Keratinocyte (primary cell): Measurements from ENCODE around the gene ACACB. TPM values are rescaled to one million over a fixed set of nuclear protein-coding genes. Genes with fewer than 3 reads are reported as not detected.

Source experiments
- DNase-seq: peaks from one replicate; pipeline ENCODE4 v3.0.0-alpha.2; 2011; ENCODE audit warnings: low read depth, missing footprints, low spot score
- FAIRE-seq: peaks from 2 replicates; lab custom pipeline; 2011; peaks lifted over from hg19 to GRCh38; lab: Jason Lieb, UNC
- H2AFZ ChIP-seq: 2 replicates; pipeline ENCODE4 v1.6.0; 2012; ENCODE audit warnings: low read length, control low read depth, inconsistent platforms; ENCODE audit not compliant: control insufficient read depth
- H3K27ac ChIP-seq: 2 replicates; pipeline ENCODE4 v1.5.1; 2011; ENCODE audit warnings: low read length; ENCODE audit not compliant: control insufficient read depth, insufficient read depth
- H3K27me3 ChIP-seq: 3 replicates; pipeline ENCODE4 v1.6.0; 2011; ENCODE audit warnings: low read length; ENCODE audit not compliant: control insufficient read depth, insufficient read depth; ENCODE audit errors: extremely low read depth
- H3K36me3 ChIP-seq, 2 experiments: 2 replicates in 1 of 2; 3 replicates in 1 of 2; pipeline ENCODE4 v1.5.1; 2011; ENCODE audit warnings: low read length in 2 of 2, mild to moderate bottlenecking in 1 of 2; ENCODE audit not compliant: control insufficient read depth in 2 of 2, insufficient read depth in 2 of 2; ENCODE audit errors: extremely low read depth in 1 of 2
- H3K4me1 ChIP-seq: 3 replicates; pipeline ENCODE4 v1.5.1; 2011; ENCODE audit warnings: low read length; ENCODE audit not compliant: control insufficient read depth, insufficient read depth; ENCODE audit errors: extremely low read depth
- H3K4me2 ChIP-seq: 3 replicates; pipeline ENCODE4 v1.6.0; 2011; ENCODE audit warnings: low read depth, low read length; ENCODE audit not compliant: control insufficient read depth, insufficient read depth; ENCODE audit errors: extremely low read depth
- H3K4me3 ChIP-seq, 3 experiments: fragments of 200-600 bp in 1 of 3; sonication (generic) in 1 of 3; 2 replicates in 2 of 3; 3 replicates in 1 of 3; pipeline ENCODE4 v1.5.1; 2011 to 2016; ENCODE audit warnings: low read length in 3 of 3, mild to moderate bottlenecking in 3 of 3, control low read depth in 2 of 3, inconsistent platforms in 1 of 3, low read depth in 1 of 3, mixed read lengths in 1 of 3, mixed run types in 1 of 3, moderate library complexity in 1 of 3; ENCODE audit not compliant: control insufficient read depth in 2 of 3, insufficient read depth in 2 of 3; ENCODE audit errors: extremely low read depth in 1 of 3
- H3K79me2 ChIP-seq: 2 replicates; pipeline ENCODE4 v1.6.0; 2012; ENCODE audit warnings: low read length; ENCODE audit not compliant: control insufficient read depth, insufficient read depth
- H3K9ac ChIP-seq: 3 replicates; pipeline ENCODE4 v1.6.0; 2011; ENCODE audit warnings: low read length; ENCODE audit not compliant: control insufficient read depth, insufficient read depth; ENCODE audit errors: extremely low read depth
- H3K9me1 ChIP-seq: 3 replicates; pipeline ENCODE4 v1.6.0; 2011; ENCODE audit warnings: low read length; ENCODE audit not compliant: control insufficient read depth, insufficient read depth; ENCODE audit errors: extremely low read depth
- H3K9me3 ChIP-seq: 2 replicates; pipeline ENCODE4 v1.5.1; 2012; ENCODE audit warnings: low read depth, low read length; ENCODE audit not compliant: control insufficient read depth
- H4K20me1 ChIP-seq: 3 replicates; pipeline ENCODE4 v1.6.0; 2011; ENCODE audit warnings: low read length; ENCODE audit not compliant: control insufficient read depth, insufficient read depth; ENCODE audit errors: extremely low read depth
- EZH2 ChIP-seq: IDR thresholded peaks from one replicate; pipeline ENCODE4 v1.6.1; 2012; ENCODE audit warnings: inconsistent platforms, mild to moderate bottlenecking, low read length, moderate library complexity
- dilution Hi-C: fragments of 300-500 bp; cut with MboI; formaldehyde crosslinking; loops from one replicate; pipeline ENCODE4 v1.7.0; 2020; ENCODE audit warnings: low sequenced_read_pairs; ENCODE audit not compliant: extremely low pct_ligation_motif_present
- polyA plus RNA-seq, 5 experiments: library from polyadenylated mRNA; depleted of rRNA in 3 of 5; stranded (reverse) in 3 of 5; stranded (forward) in 1 of 5; unstranded in 1 of 5; fragments of >200 nt; gene quantifications; 1 replicate in 1 of 5; 2 replicates in 3 of 5; 3 replicates in 1 of 5; pipeline versions ENCODE4 v1.2.1 to v1.2.3, GENCODE V29; 2011 to 2012; ENCODE audit warnings: missing spikeins in 2 of 5, low read depth in 1 of 5, low replicate concordance in 1 of 5
- TF ChIP-seq, protein P1 (sequence below), 3 experiments: IDR thresholded peaks in 1 of 3; conservative IDR thresholded peaks in 1 of 3; optimal IDR thresholded peaks in 1 of 3; 2 replicates in 2 of 3; 3 replicates in 1 of 3; pipeline versions ENCODE3 to v1.5.1; 2011; ENCODE audit warnings: low read length in 3 of 3, mild to moderate bottlenecking in 3 of 3, moderate library complexity in 2 of 3, control low read depth in 1 of 3, inconsistent platforms in 1 of 3; ENCODE audit not compliant: insufficient read depth in 2 of 3; ENCODE audit errors: extremely low read depth in 1 of 3

ACACB gene
- polyA plus RNA-seq, 1 donor (not counting 4 experiments of a cell fraction or from before 2014, with no cell fraction given), result 1.3 TPM

DNA sequence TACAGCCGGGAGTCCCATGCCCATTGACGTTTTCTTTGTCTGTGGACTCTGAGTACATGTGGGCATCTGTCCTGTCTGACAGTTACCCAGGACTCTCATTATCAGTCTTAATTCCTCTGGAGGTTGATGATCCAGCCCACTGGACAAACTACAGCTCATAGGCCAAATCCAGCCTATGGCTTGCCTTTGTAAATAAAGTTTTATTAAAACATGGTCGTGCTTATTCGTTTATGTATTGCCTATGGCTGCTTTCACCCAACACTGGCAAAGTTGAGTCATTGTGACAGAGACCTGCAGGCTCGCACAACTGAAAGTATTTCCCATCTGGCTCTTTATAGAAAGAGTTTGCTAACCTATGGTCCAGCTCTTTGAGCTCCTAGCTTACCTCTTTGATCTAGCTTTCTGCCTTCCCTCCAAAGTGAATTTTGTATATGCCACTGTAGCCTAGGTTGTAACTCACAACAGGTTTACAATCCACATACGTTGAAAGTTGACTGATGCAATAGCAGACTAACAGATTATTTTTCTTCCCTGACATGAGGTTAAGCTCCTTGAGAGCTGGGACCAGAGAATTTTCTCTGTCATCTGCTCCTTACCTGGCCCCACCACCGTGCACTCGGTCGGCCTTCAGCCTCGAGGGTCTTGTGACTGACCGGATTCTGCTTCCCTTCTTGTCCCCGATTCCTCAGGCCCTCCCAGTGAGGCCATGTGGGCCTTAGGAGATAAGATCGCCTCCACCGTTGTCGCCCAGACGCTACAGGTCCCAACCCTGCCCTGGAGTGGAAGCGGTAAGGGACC lies 57.3 kb downstream of the ACACB start:
- no peaks in the 10 kb centered on the region for H3K9me3 ChIP-seq
- dilution Hi-C loops, result no loop called here
- no peak overlapping the region for H3K4me2 ChIP-seq
- TF ChIP-seq EZH2, result no peak
- TF ChIP-seq, protein P1, sequence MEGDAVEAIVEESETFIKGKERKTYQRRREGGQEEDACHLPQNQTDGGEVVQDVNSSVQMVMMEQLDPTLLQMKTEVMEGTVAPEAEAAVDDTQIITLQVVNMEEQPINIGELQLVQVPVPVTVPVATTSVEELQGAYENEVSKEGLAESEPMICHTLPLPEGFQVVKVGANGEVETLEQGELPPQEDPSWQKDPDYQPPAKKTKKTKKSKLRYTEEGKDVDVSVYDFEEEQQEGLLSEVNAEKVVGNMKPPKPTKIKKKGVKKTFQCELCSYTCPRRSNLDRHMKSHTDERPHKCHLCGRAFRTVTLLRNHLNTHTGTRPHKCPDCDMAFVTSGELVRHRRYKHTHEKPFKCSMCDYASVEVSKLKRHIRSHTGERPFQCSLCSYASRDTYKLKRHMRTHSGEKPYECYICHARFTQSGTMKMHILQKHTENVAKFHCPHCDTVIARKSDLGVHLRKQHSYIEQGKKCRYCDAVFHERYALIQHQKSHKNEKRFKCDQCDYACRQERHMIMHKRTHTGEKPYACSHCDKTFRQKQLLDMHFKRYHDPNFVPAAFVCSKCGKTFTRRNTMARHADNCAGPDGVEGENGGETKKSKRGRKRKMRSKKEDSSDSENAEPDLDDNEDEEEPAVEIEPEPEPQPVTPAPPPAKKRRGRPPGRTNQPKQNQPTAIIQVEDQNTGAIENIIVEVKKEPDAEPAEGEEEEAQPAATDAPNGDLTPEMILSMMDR (optimal IDR thresholded peaks at IDR 0.05 in 1 of 3, IDR thresholded peaks at IDR 0.05 in 1 of 3, conservative IDR thresholded peaks at IDR 0.05 in 1 of 3; ENCODE audit: extremely low read depth in 1 of 3, insufficient read depth in 2 of 3, low read length in 3 of 3), result no peak
- no peaks in the 10 kb centered on the region for H3K79me2 ChIP-seq
- DNase-seq (no peak), FAIRE-seq (no peak)
- no peaks in the 10 kb centered on the region for H3K4me1 ChIP-seq
- H4K20me1 ChIP-seq, result no peaks in the 10 kb centered on the region
- no peak overlapping the region for H3K27ac ChIP-seq
- no peaks in the 10 kb centered on the region for H3K27me3 ChIP-seq
- peaks cover 0 to 4% of the 10 kb centered on the region in 2 experiments for H3K36me3 ChIP-seq
- no peaks in the 10 kb centered on the region for H3K9me1 ChIP-seq
- H3K4me3 ChIP-seq, result no peak overlapping the region
- no peak overlapping the region for H3K9ac ChIP-seq
- no peak overlapping the region for H2AFZ ChIP-seq

DNA sequence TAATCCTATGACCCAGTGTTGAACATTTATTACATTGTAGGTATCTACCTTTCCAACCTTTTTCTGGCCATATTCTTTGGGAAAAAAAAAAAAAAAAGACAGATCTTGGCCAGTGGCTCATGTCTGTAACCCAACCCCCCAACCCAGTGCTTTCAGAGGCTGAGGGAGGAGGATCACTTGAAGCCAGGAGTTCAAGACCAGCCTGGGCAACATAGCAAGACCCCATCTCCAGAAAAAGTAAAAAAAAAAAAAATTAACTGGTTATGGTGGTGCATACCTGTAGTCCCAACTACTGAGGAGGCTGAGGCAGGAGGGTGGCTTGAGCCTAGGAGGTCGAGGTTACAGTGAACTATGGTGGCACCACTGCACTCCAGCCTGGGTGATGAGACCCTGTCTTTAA lies 58.1 kb downstream of the ACACB start:
- Histone ChIP-seq H3K36me3 (peaks cover 0 to 4% of the 10 kb centered on the region in 2 experiments), H3K9me3 (no peaks in the 10 kb centered on the region), H3K79me2 (no peaks in the 10 kb centered on the region), H3K4me2 (no peak overlapping the region), H3K4me3 (no peak overlapping the region), H2AFZ (no peak overlapping the region), H3K27me3 (no peaks in the 10 kb centered on the region), H3K9ac (no peak overlapping the region), H3K9me1 (no peaks in the 10 kb centered on the region), H4K20me1 (no peaks in the 10 kb centered on the region), H3K27ac (no peak overlapping the region), H3K4me1 (no peaks in the 10 kb centered on the region)
- no peak for FAIRE-seq
- DNase-seq, result no peak
- dilution Hi-C loops, result no loop called here
- no peak for TF ChIP-seq EZH2
- TF ChIP-seq, protein P1 (optimal IDR thresholded peaks at IDR 0.05 in 1 of 3, IDR thresholded peaks at IDR 0.05 in 1 of 3, conservative IDR thresholded peaks at IDR 0.05 in 1 of 3; ENCODE audit: extremely low read depth in 1 of 3, insufficient read depth in 2 of 3, low read length in 3 of 3), result no peak
